Spleen (tissue), 11 donors: ENCODE results near the gene DVL1. TPM values are rescaled to one million over a fixed set of nuclear protein-coding genes. Genes with fewer than 3 reads are reported as not detected.

Experiments
- DNase-seq: peaks from one replicate; pipeline ENCODE4 v3.0.0-alpha.2; 2020
- H3K27ac ChIP-seq, 8 donors: fragments of 200-600 bp; sonication (generic) in 7 of 8; 1 replicate in 4 of 8; 2 replicates in 4 of 8; pipeline versions ENCODE4 v1.5.0 to v1.8.0; 2016 to 2021; ENCODE audit warnings: inconsistent platforms in 4 of 8, mild to moderate bottlenecking in 4 of 8, moderate library complexity in 1 of 8
- H3K27me3 ChIP-seq, 7 donors: fragments of 200-600 bp; sonication (generic) in 6 of 7; replicated peaks in 1 of 7; 1 replicate in 4 of 7; 2 replicates in 3 of 7; pipeline versions ENCODE4 v1.5.0 to v1.8.0; 2016 to 2021; ENCODE audit warnings: inconsistent platforms in 3 of 7, mild to moderate bottlenecking in 1 of 7
- H3K36me3 ChIP-seq, 6 donors: fragments of 200-600 bp; sonication (generic) in 5 of 6; 1 replicate in 4 of 6; 2 replicates in 2 of 6; pipeline versions ENCODE4 v1.5.0 to v1.8.0; 2016 to 2021; ENCODE audit warnings: inconsistent platforms in 2 of 6
- H3K4me1 ChIP-seq, 6 donors: fragments of 200-600 bp; sonication (generic) in 5 of 6; 1 replicate in 3 of 6; 2 replicates in 3 of 6; pipeline versions ENCODE4 v1.5.0 to v1.8.0; 2016 to 2021; ENCODE audit warnings: inconsistent platforms in 3 of 6
- H3K4me3 ChIP-seq, 8 donors: fragments of 200-600 bp; sonication (generic) in 7 of 8; 1 replicate in 4 of 8; 2 replicates in 4 of 8; pipeline versions ENCODE4 v1.5.0 to v1.8.0; 2016 to 2021; ENCODE audit warnings: inconsistent platforms in 4 of 8, mild to moderate bottlenecking in 4 of 8, moderate library complexity in 2 of 8
- H3K9me3 ChIP-seq, 8 donors: fragments of 200-600 bp; sonication (generic) in 7 of 8; 1 replicate in 4 of 8; 2 replicates in 4 of 8; pipeline versions ENCODE4 v1.5.0 to v1.8.0; 2016 to 2021; ENCODE audit warnings: inconsistent platforms in 4 of 8
- CTCF ChIP-seq, 11 experiments: fragments of 200-600 bp in 7 of 11; fragments of 450-650 bp in 4 of 11; sonication (generic) in 4 of 11; IDR thresholded peaks in 8 of 11; conservative IDR thresholded peaks in 3 of 11; 1 replicate in 7 of 11; 2 replicates in 4 of 11; pipeline versions ENCODE4 v1.4.0 to v1.8.0; 2016 to 2021; ENCODE audit warnings: antibody characterized with exemption in 11 of 11, inconsistent platforms in 4 of 11, mild to moderate bottlenecking in 1 of 11
- POLR2A ChIP-seq, 3 donors: fragments of 450-650 bp; IDR thresholded peaks; one replicate each; pipeline ENCODE4 v1.5.1; 2017; ENCODE audit warnings: antibody characterized with exemption in 3 of 3, mild to moderate bottlenecking in 1 of 3
- POLR2AphosphoS5 ChIP-seq, 3 donors: sonication (generic); formaldehyde crosslinking; IDR thresholded peaks; one replicate each; pipeline ENCODE4 v1.5.1; 2017; ENCODE audit warnings: antibody characterized with exemption in 3 of 3
- WGBS, 5 donors: extraction: QIAGEN DNeasy Blood & Tissue Kit in 3 of 5; methylation state at CpG; one replicate each; pipeline versions ENCODE4 v1.1.5 to v1.1.7; 2013 to 2018; 5-methylcytosine and 5-hydroxymethylcytosine counted together
- intact Hi-C: fragments of 100-400 bp; cut with DNase I; formaldehyde crosslinking; loops from one replicate; pipeline ENCODE4 v1.15.0; 2023; ENCODE audit warnings: low total_unique reads
- polyA plus RNA-seq, 3 donors: library from polyadenylated mRNA; stranded (reverse); fragments of 200-250 nt; gene quantifications; one replicate each; pipeline ENCODE4 v1.2.1, GENCODE V29; 2013
- total RNA-seq, 7 donors: library from RNA; depleted of rRNA in 3 of 7; stranded (reverse); fragments of >200 nt in 3 of 7; fragmentation: NEBNext Ultra II Directional in 4 of 7; extraction: Animal tissue kit (Norgen Biotek cat#: 25700) in 4 of 7; gene quantifications; one replicate each; pipeline versions ENCODE4 v1.1.0 to v1.2.1, GENCODE V29; 2016 to 2021
- donor health status: healthy with polysubstance abuse.
- donor health status: DM: no; HTN: no; CAD: no; lungs with moderate emphysema.
- donor health status: DM: no; HTN: no; CAD: no.
- donor health status: Bipolar disorder and iron deficiency.
- donor health status: healthy.
- donor health status: DM: no; HTN: no; CAD: no.
- donor health status: DM: yes; HTN: yes; CAD: no.

The DVL1 gene
- total and polyA plus RNA-seq, 10 donors = 18.1 to 59.1 (median 39.2) TPM

- Histone ChIP-seq H3K36me3 (peaks cover 0 to 26% (median 0%) of the 10 kb centered on the region in 6 donors), H3K4me3 (peak overlapping the region in 6 of 8 donors; percentile 15 to 64 (median 40)), H3K4me1 (peaks cover 0 to 93% (median 52%) of the 10 kb centered on the region in 6 donors), H3K27me3 (peaks cover 4 to 100% (median 65%) of the 10 kb centered on the region in 7 donors), H3K9me3 (no peaks in the 10 kb centered on the region), H3K27ac (peak overlapping the region in 6 of 8 donors; percentile 26 to 83 (median 76))
- WGBS, 5 donors = 52 to 72% (median 62%) methylated on average over 20 to 26 of the region's 26 CpGs
- intact Hi-C loops = no loop called here
- DNase-seq = no peak
- TF ChIP-seq POLR2AphosphoS5 (IDR thresholded peaks at IDR 0.05) (peak in 2 of 3 donors; percentile 37 to 42), POLR2A (IDR thresholded peaks at IDR 0.05) (no peak)
Observed at GRCh38 chr1:1356796-1357401, 7.7 kb upstream of the DVL1 start.

- no peak for TF ChIP-seq POLR2AphosphoS5 (IDR thresholded peaks at IDR 0.05)
- no peak for TF ChIP-seq CTCF (IDR thresholded peaks at IDR 0.05 in 8 of 11, conservative IDR thresholded peaks at IDR 0.05 in 3 of 11)
- no peak for TF ChIP-seq POLR2A (IDR thresholded peaks at IDR 0.05)
- intact Hi-C loops = no loop called here
- Histone ChIP-seq H3K4me1 (peaks cover 0 to 93% (median 56%) of the 10 kb centered on the region in 6 donors), H3K9me3 (no peaks in the 10 kb centered on the region), H3K27me3 (peaks cover 4 to 100% (median 65%) of the 10 kb centered on the region in 7 donors), H3K4me3 (peak overlapping the region in 6 of 8 donors; percentile 15 to 64 (median 40)), H3K27ac (peak overlapping the region in 5 of 8 donors; percentile 39 to 83 (median 80)), H3K36me3 (peaks cover 0 to 26% (median 0%) of the 10 kb centered on the region in 6 donors)
- no peak for DNase-seq
- WGBS, 5 donors = 33 to 59% (median 51%) methylated on average over 6 to 8 of the region's 8 CpGs
Observed at GRCh38 chr1:1356166-1356795, 7.1 kb upstream of the DVL1 start.

GRCh38 chr1:1355416-1355815, 6.2 kb upstream of the DVL1 start:
- H3K36me3 ChIP-seq = peaks cover 0 to 26% (median 0%) of the 10 kb centered on the region in 6 donors
- TF ChIP-seq CTCF (IDR thresholded peaks at IDR 0.05 in 8 of 11, conservative IDR thresholded peaks at IDR 0.05 in 3 of 11) = no peak
- no peak for TF ChIP-seq POLR2A (IDR thresholded peaks at IDR 0.05)
- TF ChIP-seq POLR2AphosphoS5 (IDR thresholded peaks at IDR 0.05) = no peak
- H3K4me1 ChIP-seq = peaks cover 0 to 85% (median 53%) of the 10 kb centered on the region in 6 donors
- 0 to 8% (median 4%) methylated on average over 3 to 52 of the region's 52 CpGs for WGBS, 5 donors
- intact Hi-C loops = no loop called here
- peak overlapping the region in 5 of 8 donors; percentile 0 to 58 (median 13) for H3K4me3 ChIP-seq
- peaks cover 4 to 92% (median 65%) of the 10 kb centered on the region in 7 donors for H3K27me3 ChIP-seq
- H3K27ac ChIP-seq = peak overlapping the region in 1 of 8 donors; percentile 31
- no peak for DNase-seq
- no peaks in the 10 kb centered on the region for H3K9me3 ChIP-seq

GRCh38 chr1:1354271-1355247, 5.3 kb upstream of the DVL1 start:
- WGBS, 5 donors = 13 to 20% (median 18%) methylated on average over 17 to 116 of the region's 116 CpGs
- peaks cover 4 to 83% (median 60%) of the 10 kb centered on the region in 7 donors for H3K27me3 ChIP-seq
- peak in 2 of 3 donors; percentile 18 to 47 for TF ChIP-seq POLR2AphosphoS5 (IDR thresholded peaks at IDR 0.05)
- TF ChIP-seq POLR2A (IDR thresholded peaks at IDR 0.05) = no peak
- no peak for TF ChIP-seq CTCF (IDR thresholded peaks at IDR 0.05 in 8 of 11, conservative IDR thresholded peaks at IDR 0.05 in 3 of 11)
- peaks cover 0 to 76% (median 51%) of the 10 kb centered on the region in 6 donors for H3K4me1 ChIP-seq
- intact Hi-C loops = no loop called here
- H3K9me3 ChIP-seq = no peaks in the 10 kb centered on the region
- no peak overlapping the region for H3K27ac ChIP-seq
- H3K36me3 ChIP-seq = peaks cover 0 to 26% (median 0%) of the 10 kb centered on the region in 6 donors
- H3K4me3 ChIP-seq = peak overlapping the region in 6 of 8 donors; percentile 4 to 58 (median 13)
- no peak for DNase-seq
